ENCODE data around the gene KIAA1671. TPM values are rescaled to one million over a fixed set of nuclear protein-coding genes. Genes with fewer than 3 reads are reported as not detected.

KIAA1671 gene
- total RNA-seq, 4 donors from 2014 or later = 20.9 to 41.8 (median 28.4) TPM

DNA sequence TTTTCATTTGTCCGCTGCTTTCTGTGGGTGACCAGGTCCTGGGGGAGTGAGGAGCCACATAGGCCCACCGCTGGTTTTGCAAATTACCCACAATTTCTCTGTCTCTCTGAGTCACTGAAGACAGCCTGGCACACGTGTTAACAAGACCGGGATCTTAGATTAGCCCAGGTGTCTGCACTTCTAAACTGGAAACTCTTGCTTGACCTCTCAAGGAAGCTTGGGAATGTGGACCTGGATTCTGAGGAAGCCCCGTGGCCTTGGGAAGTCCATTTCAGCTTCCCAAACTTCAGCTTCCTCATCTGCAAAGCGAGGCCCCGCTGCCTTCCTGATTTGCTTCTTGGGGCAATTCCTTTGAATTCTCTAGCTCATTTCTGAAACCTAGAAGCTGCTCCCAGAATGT, 119.9 kb downstream of the KIAA1671 start:
- H3K27me3 ChIP-seq = no peaks in the 10 kb centered on the region
- no peak overlapping the region for H3K27ac ChIP-seq
- H3K4me3 ChIP-seq = no peak overlapping the region
- TF ChIP-seq EP300 (IDR thresholded peaks at IDR 0.05) = no peak
- no peak for TF ChIP-seq CTCF (IDR thresholded peaks at IDR 0.05)
- no peaks in the 10 kb centered on the region for H3K36me3 ChIP-seq
- H3K9me3 ChIP-seq = no peaks in the 10 kb centered on the region
- 87 to 89% methylated on average over 5 of the region's 7 CpGs for WGBS, 2 donors (ENCODE audit: low coverage in 1 of 2)
- peaks cover 0 to 64% (median 0%) of the 10 kb centered on the region in 3 donors for H3K4me1 ChIP-seq
- ATAC-seq = no peak

- H3K4me1 ChIP-seq = peaks cover 0 to 39% (median 0%) of the 10 kb centered on the region in 3 donors
- H3K9me3 ChIP-seq = no peaks in the 10 kb centered on the region
- no peak overlapping the region for H3K4me3 ChIP-seq
- no peaks in the 10 kb centered on the region for H3K27me3 ChIP-seq
- H3K27ac ChIP-seq = no peak overlapping the region
- no peaks in the 10 kb centered on the region for H3K36me3 ChIP-seq
- WGBS, 2 donors (ENCODE audit: low coverage in 1 of 2) = 51 to 93% methylated on average over 2 to 4 of the region's 4 CpGs
- TF ChIP-seq EP300 (IDR thresholded peaks at IDR 0.05) (no peak), CTCF (IDR thresholded peaks at IDR 0.05) (no peak), POLR2A (IDR thresholded peaks at IDR 0.05) (no peak), POLR2AphosphoS5 (IDR thresholded peaks at IDR 0.05) (no peak)
- ATAC-seq = no peak
These were observed 123.8 kb downstream of the KIAA1671 start for GRCh38 chr22:25076336-25076735.

GRCh38 chr22:25077056-25077455, 124.5 kb downstream of the KIAA1671 start:
- Histone ChIP-seq H3K4me1 (peaks cover 0 to 32% (median 0%) of the 10 kb centered on the region in 3 donors), H3K27me3 (no peaks in the 10 kb centered on the region), H3K9me3 (no peaks in the 10 kb centered on the region), H3K36me3 (no peaks in the 10 kb centered on the region), H3K4me3 (no peak overlapping the region), H3K27ac (no peak overlapping the region)
- ATAC-seq = no peak
- WGBS, 2 donors (ENCODE audit: low coverage in 1 of 2) = 67 to 80% methylated on average over 1 to 3 of the region's 3 CpGs
- TF ChIP-seq EP300 (IDR thresholded peaks at IDR 0.05) (no peak), POLR2AphosphoS5 (IDR thresholded peaks at IDR 0.05) (no peak), POLR2A (IDR thresholded peaks at IDR 0.05) (no peak), CTCF (IDR thresholded peaks at IDR 0.05) (no peak)

- 61 to 81% methylated on average over 2 to 3 of the region's 3 CpGs for WGBS, 2 donors (ENCODE audit: low coverage in 1 of 2)
- H3K4me3 ChIP-seq = no peak overlapping the region
- no peaks in the 10 kb centered on the region for H3K36me3 ChIP-seq
- no peak for ATAC-seq
- H3K27ac ChIP-seq = no peak overlapping the region
- peaks cover 0 to 29% (median 0%) of the 10 kb centered on the region in 3 donors for H3K4me1 ChIP-seq
- no peaks in the 10 kb centered on the region for H3K27me3 ChIP-seq
- TF ChIP-seq CTCF (IDR thresholded peaks at IDR 0.05) (no peak), POLR2A (IDR thresholded peaks at IDR 0.05) (no peak), POLR2AphosphoS5 (IDR thresholded peaks at IDR 0.05) (no peak), EP300 (IDR thresholded peaks at IDR 0.05) (no peak)
- no peaks in the 10 kb centered on the region for H3K9me3 ChIP-seq
These were observed 125.4 kb downstream of the KIAA1671 start for GRCh38 chr22:25077964-25078363.

- WGBS, 2 donors (ENCODE audit: low coverage in 1 of 2) = 89 to 91% methylated on average over 5 of the region's 6 CpGs
- H3K4me3 ChIP-seq = no peak overlapping the region
- no peak for ATAC-seq
- peaks cover 0 to 32% (median 0%) of the 10 kb centered on the region in 3 donors for H3K4me1 ChIP-seq
- H3K27me3 ChIP-seq = no peaks in the 10 kb centered on the region
- H3K9me3 ChIP-seq = no peaks in the 10 kb centered on the region
- H3K36me3 ChIP-seq = no peaks in the 10 kb centered on the region
- TF ChIP-seq POLR2AphosphoS5 (IDR thresholded peaks at IDR 0.05) (no peak), CTCF (IDR thresholded peaks at IDR 0.05) (no peak), EP300 (IDR thresholded peaks at IDR 0.05) (no peak), POLR2A (IDR thresholded peaks at IDR 0.05) (no peak)
- no peak overlapping the region for H3K27ac ChIP-seq
These were observed 126.1 kb downstream of the KIAA1671 start for GRCh38 chr22:25078591-25078990.

Measured in gastroesophageal sphincter (tissue), 4 donors.